GM19025 (cell line): ENCODE results near the gene DNAJC17.
A peak's percentile ranks its signal among the peaks of the same experiment; 100 is the strongest.

Source experiments
- ATAC-seq: cut with Tn5 transposase; IDR thresholded peaks from one replicate; pipeline ENCODE4 v1.9.1; 2021; ENCODE audit warnings: mild to moderate bottlenecking, low read depth, moderate library complexity; ENCODE audit not compliant: unreplicated experiment

Gene DNAJC17

GRCh38 chr15:40767838-40768500 lies 39.3 kb downstream of the DNAJC17 start:
- no peak for ATAC-seq

GRCh38 chr15:40766906-40767837 lies 40.1 kb downstream of the DNAJC17 start:
- ATAC-seq: no peak

- ATAC-seq: no peak
Observed at GRCh38 chr15:40766194-40766815, 41.0 kb downstream of the DNAJC17 start.

GRCh38 chr15:40764629-40765103 lies 42.6 kb downstream of the DNAJC17 start:
- ATAC-seq: no peak

GRCh38 chr15:40763801-40764628 lies 43.3 kb downstream of the DNAJC17 start, which contains the start of gene GCHFR:
TSS of gene GCHFR (plus strand) at chr15:40764068. CDS start at chr15:40764181, 113 bp downstream.
- ATAC-seq: peak; percentile 40

- no peak for ATAC-seq
Observed at GRCh38 chr15:40762919-40763800, 44.1 kb downstream of the DNAJC17 start.

GRCh38 chr15:40759961-40760360 lies 47.3 kb downstream of the DNAJC17 start:
- ATAC-seq: no peak

- ATAC-seq: no peak
Observed at GRCh38 chr15:40756938-40757337, 50.3 kb downstream of the DNAJC17 start.

- no peak for ATAC-seq
Observed at GRCh38 chr15:40755812-40756208, 51.5 kb downstream of the DNAJC17 start.

GRCh38 chr15:40754883-40755811 lies 52.1 kb downstream of the DNAJC17 start, which contains the start of gene RMDN3:
TSS of gene RMDN3 (minus strand) at chr15:40755254. CDS start at chr15:40754783, 471 bp downstream.
- peak; percentile 79 for ATAC-seq

GRCh38 chr15:40754574-40754882 lies 52.7 kb downstream of the DNAJC17 start:
- no peak for ATAC-seq

- no peak for ATAC-seq
Observed at GRCh38 chr15:40751745-40752144, 55.5 kb downstream of the DNAJC17 start.

- no peak for ATAC-seq
Observed at GRCh38 chr15:40750885-40751284, 56.4 kb downstream of the DNAJC17 start.

- no peak for ATAC-seq
Observed at GRCh38 chr15:40749151-40749630, 58.1 kb downstream of the DNAJC17 start.

GRCh38 chr15:40747685-40748631 lies 59.3 kb downstream of the DNAJC17 start:
- ATAC-seq: no peak

- ATAC-seq: no peak
Observed at GRCh38 chr15:40746916-40747418, 60.3 kb downstream of the DNAJC17 start.

GRCh38 chr15:40744815-40745152 lies 62.5 kb downstream of the DNAJC17 start:
- ATAC-seq: no peak
